ENCODE measurements around the gene BRME1. TPM values are rescaled to one million over a fixed set of nuclear protein-coding genes. Genes with fewer than 3 reads are reported as not detected.
A peak's percentile ranks its signal among the peaks of the same experiment; 100 is the strongest.
"Not testable (repeated sequence)": the region's sequence is repeated elsewhere in the genome, so short reads cannot be mapped to it uniquely, and the experiment has no call there.

Gene BRME1
- total RNA-seq, 2 donors from 2014 or later = 4.8 to 12.5 TPM

DNA sequence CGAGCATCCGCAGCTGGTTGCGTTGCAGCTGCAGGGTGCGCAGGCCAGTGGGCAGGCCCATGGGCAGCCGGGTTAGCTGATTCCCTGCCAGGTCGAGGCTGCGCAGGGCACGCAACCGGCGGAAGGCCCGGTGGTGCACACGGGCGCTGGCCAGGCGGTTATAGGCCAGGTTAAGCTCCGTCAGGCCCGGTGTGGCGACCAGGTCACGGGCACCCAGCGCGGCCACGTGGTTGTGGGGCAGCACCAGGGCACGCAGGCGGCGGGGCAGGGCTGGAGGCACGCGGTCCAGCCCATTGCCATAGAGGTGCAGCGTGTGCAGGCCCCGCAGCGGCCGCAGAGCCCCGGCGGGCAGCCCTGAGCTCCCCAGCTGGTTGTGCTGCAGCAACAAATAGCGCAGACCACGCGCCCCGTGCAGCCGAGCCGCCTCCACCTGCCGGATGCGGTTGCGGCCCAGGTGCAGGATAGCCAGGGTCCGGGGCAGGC is 27.0 kb upstream of the BRME1 start:
- H3K27ac Mint-ChIP-seq = no peak overlapping the region
- ATAC-seq (replicated peaks) = no peak
- no peak overlapping the region for H3K4me3 Mint-ChIP-seq
- H3K9me3 Mint-ChIP-seq = no peaks in the 10 kb centered on the region
- H3K36me3 Mint-ChIP-seq (ENCODE audit: low read depth) = peaks cover 7% of the 10 kb centered on the region
- peaks cover 14% of the 10 kb centered on the region for H3K27me3 Mint-ChIP-seq
- H3K4me1 Mint-ChIP-seq = peaks cover 10% of the 10 kb centered on the region

DNA sequence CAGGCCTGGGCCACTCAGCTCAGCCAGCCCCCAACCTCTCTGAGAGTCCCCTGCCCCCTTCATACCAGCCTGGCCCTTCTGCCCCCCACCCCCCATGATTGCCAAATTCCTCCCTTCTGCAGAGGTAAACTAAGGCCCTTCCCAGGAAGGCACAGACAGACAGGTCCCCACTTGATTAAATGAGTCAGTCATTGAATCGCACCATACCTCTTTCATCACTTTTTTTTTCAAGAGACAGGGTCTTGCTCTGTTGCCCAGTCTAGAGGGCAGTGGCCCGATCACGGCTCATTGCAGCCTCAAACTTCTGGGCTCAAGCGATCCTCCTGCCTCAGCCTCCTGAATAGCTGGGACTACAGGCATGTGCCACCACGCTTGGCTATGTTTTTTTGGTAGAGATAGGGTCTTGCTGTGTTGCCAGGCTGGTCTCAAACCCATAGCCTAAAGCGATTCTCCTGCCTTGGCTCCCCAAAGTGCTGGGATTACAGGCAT is 26.3 kb upstream of the BRME1 start:
- no peak for ATAC-seq (replicated peaks)
- H3K4me1 Mint-ChIP-seq = peaks cover 5% of the 10 kb centered on the region
- peaks cover 11% of the 10 kb centered on the region for H3K36me3 Mint-ChIP-seq (ENCODE audit: low read depth)
- no peak overlapping the region for H3K4me3 Mint-ChIP-seq
- H3K27ac Mint-ChIP-seq = no peak overlapping the region
- peaks cover 10% of the 10 kb centered on the region for H3K27me3 Mint-ChIP-seq
- no peaks in the 10 kb centered on the region for H3K9me3 Mint-ChIP-seq

DNA sequence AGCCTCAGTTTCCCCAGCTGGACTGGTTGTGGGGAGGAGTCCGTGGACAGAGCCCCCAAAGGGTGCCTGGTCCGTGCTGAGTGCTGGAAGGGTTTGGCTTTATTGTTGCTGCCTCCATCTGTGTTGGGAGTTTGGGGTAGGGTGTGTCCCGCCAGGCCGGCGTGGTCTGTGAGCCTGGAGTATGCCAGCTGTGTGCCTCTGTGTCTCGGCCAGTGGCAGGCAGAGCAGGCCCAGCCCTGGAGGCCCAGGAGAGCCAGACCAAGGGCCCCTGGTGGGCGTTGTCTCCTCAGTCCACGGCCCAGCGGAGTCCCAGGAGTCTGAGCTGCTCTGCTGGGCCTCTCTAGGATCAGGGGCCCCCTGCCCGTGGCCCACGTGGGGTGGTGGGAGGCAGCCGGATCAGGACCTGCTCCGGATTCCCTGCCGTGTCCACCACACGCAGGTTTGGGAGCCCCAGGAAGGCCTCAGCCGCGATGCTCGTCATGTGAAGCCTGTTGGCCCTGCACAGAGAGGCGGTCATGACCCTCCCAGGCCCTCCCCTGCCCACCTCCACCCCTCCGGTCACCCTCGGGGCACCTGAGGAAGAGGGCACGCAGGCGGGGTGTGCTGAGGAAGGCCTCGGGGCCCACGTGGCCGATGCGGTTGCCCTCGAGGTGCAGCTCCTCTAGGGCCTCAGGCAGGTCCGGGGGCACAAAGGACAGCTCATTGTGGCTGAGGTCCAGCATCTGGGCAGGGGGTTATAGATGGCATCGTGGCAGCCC is 25.7 kb upstream of the BRME1 start:
- ATAC-seq (replicated peaks) = no peak
- Mint-ChIP-seq H3K27ac (no peak overlapping the region), H3K9me3 (no peaks in the 10 kb centered on the region), H3K36me3 (ENCODE audit: low read depth) (peaks cover 17% of the 10 kb centered on the region), H3K4me1 (peaks cover 5% of the 10 kb centered on the region), H3K4me3 (no peak overlapping the region), H3K27me3 (peaks cover 10% of the 10 kb centered on the region)

DNA sequence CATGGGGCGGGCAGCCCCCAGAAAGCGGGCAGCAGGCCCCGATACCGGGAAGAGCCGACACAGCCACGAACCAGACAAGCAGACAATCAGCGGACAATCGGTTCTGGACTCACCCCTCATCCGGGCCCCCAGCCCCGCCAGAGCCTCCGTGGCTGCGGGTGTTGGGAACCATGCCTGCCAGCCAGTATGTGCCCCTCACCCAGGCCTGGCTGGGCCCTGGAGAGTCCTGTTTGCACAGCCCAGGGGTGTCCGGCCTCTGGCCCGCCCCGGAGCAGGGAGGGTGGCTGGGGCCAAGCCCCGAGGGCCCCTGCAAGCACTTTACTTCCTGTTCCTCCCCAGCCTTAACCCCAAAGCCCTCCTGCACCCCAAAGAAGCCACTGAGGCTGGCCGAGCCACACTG is 24.5 kb upstream of the BRME1 start:
- ATAC-seq (replicated peaks) = no peak
- Mint-ChIP-seq H3K4me1 (peaks cover 5% of the 10 kb centered on the region), H3K4me3 (no peak overlapping the region), H3K36me3 (ENCODE audit: low read depth) (peaks cover 29% of the 10 kb centered on the region), H3K27ac (no peak overlapping the region), H3K9me3 (no peaks in the 10 kb centered on the region), H3K27me3 (peaks cover 10% of the 10 kb centered on the region)

GRCh38 chr19:13929956-13930355 is 24.0 kb upstream of the BRME1 start:
- no peaks in the 10 kb centered on the region for H3K9me3 Mint-ChIP-seq
- H3K36me3 Mint-ChIP-seq (ENCODE audit: low read depth) = peaks cover 33% of the 10 kb centered on the region
- H3K27me3 Mint-ChIP-seq = peaks cover 10% of the 10 kb centered on the region
- no peak for ATAC-seq (replicated peaks)
- H3K4me1 Mint-ChIP-seq = peaks cover 5% of the 10 kb centered on the region
- no peak overlapping the region for H3K4me3 Mint-ChIP-seq
- H3K27ac Mint-ChIP-seq = no peak overlapping the region

GRCh38 chr19:13929340-13929739 is 23.4 kb upstream of the BRME1 start:
- Mint-ChIP-seq H3K36me3 (ENCODE audit: low read depth) (peaks cover 39% of the 10 kb centered on the region), H3K4me3 (no peak overlapping the region), H3K4me1 (peaks cover under 1% of the 10 kb centered on the region), H3K27ac (no peak overlapping the region), H3K9me3 (no peaks in the 10 kb centered on the region), H3K27me3 (peaks cover 4% of the 10 kb centered on the region)
- ATAC-seq (replicated peaks) = no peak

DNA sequence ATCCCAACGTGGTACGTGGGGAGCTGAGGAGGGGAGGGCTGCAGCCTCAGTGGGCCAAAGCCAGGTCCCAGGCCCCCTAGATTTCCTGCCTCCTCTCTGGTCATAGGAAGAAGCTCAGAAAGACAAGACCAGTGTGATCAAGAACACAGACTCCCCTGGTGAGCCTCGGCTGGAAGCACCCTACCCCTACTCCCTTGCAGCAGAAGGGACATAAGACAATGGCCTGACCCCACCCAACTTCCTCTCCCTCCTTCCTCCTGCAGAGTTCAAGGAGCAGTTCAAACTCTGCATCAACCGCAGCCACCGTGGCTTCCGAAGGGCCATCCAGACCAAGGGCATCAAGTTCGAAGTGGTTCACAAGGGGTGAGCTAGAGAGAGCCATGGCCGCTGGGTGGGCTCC is 20.8 kb upstream of the BRME1 start:
- peaks cover 4% of the 10 kb centered on the region for H3K4me1 Mint-ChIP-seq
- no peak for ATAC-seq (replicated peaks)
- no peaks in the 10 kb centered on the region for H3K27me3 Mint-ChIP-seq
- H3K4me3 Mint-ChIP-seq = no peak overlapping the region
- peaks cover 63% of the 10 kb centered on the region for H3K36me3 Mint-ChIP-seq (ENCODE audit: low read depth)
- H3K27ac Mint-ChIP-seq = no peak overlapping the region
- H3K9me3 Mint-ChIP-seq = no peaks in the 10 kb centered on the region

DNA sequence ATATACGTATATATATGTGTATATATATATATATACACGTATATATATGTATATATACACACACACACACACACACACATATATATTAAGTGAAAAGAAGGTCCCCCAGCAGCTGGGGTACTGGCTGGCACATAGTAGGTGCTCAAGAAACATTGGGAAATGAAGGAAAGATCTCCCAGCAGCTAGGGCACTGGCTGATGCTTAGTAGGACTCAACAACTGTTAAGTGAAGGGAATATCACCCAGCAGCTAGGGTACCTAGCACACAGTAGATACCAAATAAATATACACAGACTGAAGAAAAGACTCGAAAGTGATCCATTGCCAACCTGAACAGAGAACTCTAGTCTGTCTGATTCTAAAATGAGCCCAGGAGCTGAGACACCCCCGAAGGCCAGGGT is 20.1 kb upstream of the BRME1 start:
- ATAC-seq (replicated peaks) = no peak
- Mint-ChIP-seq H3K27me3 (no peaks in the 10 kb centered on the region), H3K9me3 (peaks cover 2% of the 10 kb centered on the region), H3K36me3 (ENCODE audit: low read depth) (peaks cover 71% of the 10 kb centered on the region), H3K4me3 (no peak overlapping the region), H3K27ac (no peak overlapping the region), H3K4me1 (peaks cover 4% of the 10 kb centered on the region)

DNA sequence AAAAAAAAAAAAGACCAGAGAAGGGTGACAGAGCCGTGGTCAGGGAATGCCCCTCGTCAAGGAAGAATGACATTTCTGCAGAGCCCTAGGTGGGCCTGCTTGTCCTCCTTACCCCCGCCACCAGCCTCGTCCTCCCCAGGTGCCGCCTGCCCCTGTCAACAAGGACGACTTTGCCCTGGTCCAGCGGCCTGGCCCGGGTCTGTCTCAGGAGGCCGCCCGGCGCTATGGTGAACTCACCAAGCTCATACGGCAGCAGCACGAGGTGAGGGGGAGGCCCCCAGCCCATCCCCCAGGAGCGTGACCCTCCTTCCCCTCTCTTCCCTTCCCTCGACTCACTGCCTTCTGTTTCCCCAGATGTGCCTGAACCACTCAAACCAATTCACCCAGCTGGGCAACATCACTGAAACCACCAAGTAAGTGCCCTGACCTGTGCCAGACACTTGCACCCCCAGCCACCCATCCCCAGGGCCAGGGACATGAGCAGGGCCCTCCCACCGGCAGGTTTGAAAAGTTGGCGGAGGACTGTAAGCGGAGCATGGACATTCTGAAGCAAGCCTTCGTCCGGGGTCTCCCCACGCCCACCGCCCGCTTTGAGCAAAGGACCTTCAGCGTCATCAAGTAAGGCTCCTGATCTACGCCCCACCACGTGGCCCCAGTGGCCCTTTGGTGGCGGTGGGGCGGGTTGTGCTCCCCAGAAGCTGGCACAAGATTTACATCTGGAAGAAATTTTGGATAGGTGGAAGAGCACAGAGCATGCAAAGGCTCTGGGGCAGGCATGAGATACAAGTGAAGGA is 17.5 kb upstream of the BRME1 start:
- no peak overlapping the region for H3K4me3 Mint-ChIP-seq
- ATAC-seq (replicated peaks) = no peak
- H3K9me3 Mint-ChIP-seq = peaks cover 3% of the 10 kb centered on the region
- peaks cover 81% of the 10 kb centered on the region for H3K36me3 Mint-ChIP-seq (ENCODE audit: low read depth)
- no peaks in the 10 kb centered on the region for H3K27me3 Mint-ChIP-seq
- H3K27ac Mint-ChIP-seq = no peak overlapping the region
- peaks cover 4% of the 10 kb centered on the region for H3K4me1 Mint-ChIP-seq

DNA sequence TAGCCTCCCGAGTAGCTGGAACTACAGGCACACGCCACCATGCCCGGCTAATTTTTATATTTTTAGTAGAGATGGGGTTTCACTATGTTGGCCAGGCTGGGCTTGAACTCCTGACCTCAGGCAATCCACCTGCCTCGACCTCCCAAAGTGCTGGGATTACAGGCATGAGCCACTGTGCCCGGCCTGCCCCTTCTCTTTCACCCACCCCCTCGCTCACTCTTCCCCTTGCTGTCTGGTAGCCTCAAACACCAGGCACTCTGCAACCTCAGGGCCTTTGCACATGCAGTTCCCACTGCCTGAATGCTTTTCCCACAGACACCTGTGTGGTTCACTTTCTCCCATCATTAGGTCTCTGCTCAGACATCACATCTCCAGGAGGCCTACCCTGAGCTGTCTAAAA is 16.2 kb upstream of the BRME1 start:
- not testable (repeated sequence) for H3K27me3 Mint-ChIP-seq; H3K4me1 Mint-ChIP-seq; ATAC-seq (replicated peaks); H3K9me3 Mint-ChIP-seq; H3K4me3 Mint-ChIP-seq; H3K27ac Mint-ChIP-seq
- peaks cover 73% of the 10 kb centered on the region for H3K36me3 Mint-ChIP-seq (ENCODE audit: low read depth)

- no peak overlapping the region for H3K4me3 Mint-ChIP-seq
- peak; percentile 95 for ATAC-seq (replicated peaks)
- H3K36me3 Mint-ChIP-seq (ENCODE audit: low read depth) = peaks cover 73% of the 10 kb centered on the region
Measured at GRCh38 chr19:13920940-13921747, 15.2 kb upstream of the BRME1 start.

DNA sequence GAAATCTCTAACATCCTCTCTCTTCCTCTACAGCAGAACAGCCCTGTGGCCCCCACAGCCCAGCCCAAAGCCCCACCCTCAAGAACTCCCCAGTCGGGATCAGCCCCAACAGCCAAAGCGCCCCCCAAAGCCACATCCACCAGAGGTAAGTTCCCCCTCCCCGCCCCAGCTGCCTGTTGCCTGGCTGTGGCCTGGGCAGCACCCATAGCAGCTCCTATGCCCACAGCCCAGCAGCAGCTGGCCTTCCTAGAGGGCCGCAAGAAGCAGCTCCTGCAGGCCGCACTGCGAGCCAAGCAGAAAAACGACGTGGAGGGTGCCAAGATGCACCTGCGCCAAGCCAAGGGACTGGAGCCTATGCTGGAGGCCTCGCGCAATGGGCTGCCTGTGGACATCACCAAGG is 14.6 kb upstream of the BRME1 start:
- Mint-ChIP-seq H3K4me1 (peaks cover 4% of the 10 kb centered on the region), H3K36me3 (ENCODE audit: low read depth) (peaks cover 74% of the 10 kb centered on the region), H3K27ac (no peak overlapping the region), H3K27me3 (no peaks in the 10 kb centered on the region), H3K4me3 (no peak overlapping the region), H3K9me3 (peaks cover 3% of the 10 kb centered on the region)
- no peak for ATAC-seq (replicated peaks)

More at GRCh38 chr19:13920940-13921747, 15.2 kb upstream of the BRME1 start:
- no peaks in the 10 kb centered on the region for H3K27me3 Mint-ChIP-seq
- peak overlapping the region; percentile 33 for H3K27ac Mint-ChIP-seq
- H3K9me3 Mint-ChIP-seq = peaks cover 3% of the 10 kb centered on the region
- H3K4me1 Mint-ChIP-seq = peaks cover 4% of the 10 kb centered on the region

GRCh38 chr19:13918726-13919411 is 13.0 kb upstream of the BRME1 start:
- peaks cover 4% of the 10 kb centered on the region for H3K4me1 Mint-ChIP-seq
- H3K9me3 Mint-ChIP-seq = peaks cover 3% of the 10 kb centered on the region
- H3K27ac Mint-ChIP-seq = no peak overlapping the region
- no peak for ATAC-seq (replicated peaks)
- peaks cover 75% of the 10 kb centered on the region for H3K36me3 Mint-ChIP-seq (ENCODE audit: low read depth)
- H3K4me3 Mint-ChIP-seq = no peak overlapping the region
- H3K27me3 Mint-ChIP-seq = no peaks in the 10 kb centered on the region

Data from activated T-helper 17 cell treated with anti-CD3 and anti-CD28 coated beads, Interleukin-2, amount 50 U/mL, for 72 hours (primary cell).